GM21515 (cell line): ENCODE results near the gene STX16.
"Not testable (repeated sequence)": the region's sequence is repeated elsewhere in the genome, so short reads cannot be mapped to it uniquely, and the experiment has no call there.

Source experiments
- ATAC-seq: cut with Tn5 transposase; IDR thresholded peaks from one replicate; pipeline ENCODE4 v1.9.1; 2021; ENCODE audit not compliant: unreplicated experiment

The STX16 gene

DNA sequence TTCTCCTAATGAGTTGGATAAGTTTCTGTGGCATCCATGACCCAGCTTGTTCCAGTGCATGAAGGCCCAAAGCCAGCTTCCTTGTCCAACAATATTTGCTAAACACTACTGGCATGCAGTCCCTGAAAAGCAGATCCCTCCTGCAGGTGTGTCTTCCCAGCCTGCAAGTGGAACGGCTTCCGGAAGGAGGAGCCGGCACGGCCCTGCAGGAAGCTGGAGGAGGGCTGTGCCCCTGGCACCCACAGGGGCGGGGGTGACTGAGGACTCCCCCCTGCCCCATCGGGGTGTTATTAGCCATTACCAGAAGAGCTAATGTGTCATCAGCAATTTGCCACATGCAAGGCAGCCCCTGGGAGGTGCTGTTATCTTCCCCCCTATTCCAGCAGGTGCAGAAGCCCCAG is 68.9 kb downstream of the STX16 start:
- no peak for ATAC-seq

DNA sequence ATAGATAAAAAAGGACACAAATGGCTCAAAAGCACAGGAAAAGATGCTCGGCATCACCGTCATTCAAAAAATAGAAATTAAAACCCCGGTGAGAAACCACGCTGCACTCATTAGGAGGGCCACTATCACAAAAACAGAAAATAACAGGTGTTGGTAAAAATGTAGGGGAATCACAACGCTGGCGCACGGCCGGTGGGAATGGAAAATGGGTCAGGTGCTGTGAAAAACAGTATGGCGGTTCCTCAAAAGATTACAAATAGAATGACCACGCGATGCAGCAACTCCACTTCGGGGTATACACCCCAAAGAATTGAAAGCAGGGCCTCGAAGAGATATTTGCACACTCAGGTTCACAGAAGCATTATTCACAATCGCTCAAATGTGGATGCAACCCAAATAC is 69.8 kb downstream of the STX16 start:
- no peak for ATAC-seq

DNA sequence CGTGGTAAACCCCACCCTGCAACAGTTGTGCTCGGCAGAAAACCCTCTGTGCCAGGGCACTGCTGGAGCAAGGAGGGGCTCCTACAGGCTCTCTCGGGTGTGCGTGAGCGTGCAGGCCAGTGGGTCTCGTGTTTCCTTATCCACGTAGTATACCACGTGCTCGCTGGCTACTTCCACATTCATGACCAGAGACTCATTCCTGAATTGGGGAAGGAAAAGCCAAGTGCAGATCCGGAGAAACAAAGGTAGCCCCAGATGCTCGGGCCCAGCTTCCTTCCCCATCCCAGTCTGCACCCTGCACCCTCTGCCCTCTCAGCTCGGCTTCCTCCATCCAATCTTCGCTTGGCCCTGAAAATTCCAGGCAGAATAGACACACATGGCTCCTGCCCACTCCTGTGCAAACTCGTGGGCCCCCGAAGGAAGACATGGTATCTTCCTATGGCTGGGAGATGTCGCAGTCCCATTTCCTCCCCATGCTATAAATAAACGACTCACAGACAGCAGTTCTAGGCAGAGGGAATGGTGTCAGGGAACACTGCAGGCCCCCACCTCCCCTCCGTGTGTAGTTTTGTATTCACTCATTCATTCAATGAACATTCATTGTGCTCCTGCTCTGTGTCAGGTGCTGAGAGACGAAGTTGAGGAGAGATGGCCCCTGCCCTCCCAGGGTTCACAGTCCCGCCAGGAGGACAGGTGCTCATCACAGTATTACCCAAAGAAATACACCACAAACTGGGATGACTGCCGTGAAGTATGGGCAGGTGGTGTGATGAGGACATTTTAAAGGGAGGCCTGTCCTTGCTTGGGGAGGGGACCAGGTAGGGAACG is 71.1 kb downstream of the STX16 start:
- ATAC-seq = no peak

DNA sequence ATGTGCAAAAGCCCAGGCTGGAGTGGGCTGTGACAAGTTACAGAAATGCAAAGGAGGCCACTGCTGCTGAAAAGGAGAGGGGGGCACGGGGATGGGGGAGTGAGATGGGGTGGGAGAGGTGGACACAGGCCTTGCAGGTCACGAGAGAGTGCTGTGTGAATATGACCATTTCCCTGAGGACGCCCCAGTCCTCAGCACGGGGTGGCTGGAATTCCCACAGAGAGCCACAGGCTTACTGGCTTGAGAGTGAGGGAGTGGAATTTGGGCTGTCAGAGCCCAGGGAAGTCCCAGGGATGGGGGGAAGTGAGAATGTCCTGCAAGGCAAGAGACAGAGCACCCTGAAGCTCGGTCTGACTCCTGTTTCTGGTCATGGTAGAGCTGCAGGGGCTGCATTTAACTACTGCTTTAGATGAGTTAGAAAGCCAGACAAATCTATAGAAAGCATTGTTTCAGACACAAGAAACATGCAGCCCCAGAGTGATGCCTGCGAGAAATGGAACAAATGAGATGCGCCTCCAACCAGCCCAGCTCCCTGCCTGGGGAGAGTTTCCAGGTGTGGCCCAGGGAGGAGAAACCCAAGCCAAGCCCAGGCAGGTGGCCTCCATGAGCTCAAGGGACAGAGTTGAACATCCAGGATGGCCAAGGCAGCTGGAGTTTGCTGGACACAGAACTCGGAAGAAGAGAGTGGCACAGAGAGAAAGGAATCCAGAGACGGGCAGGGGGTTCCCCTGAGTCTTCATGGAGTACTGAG is 72.0 kb downstream of the STX16 start:
- ATAC-seq = no peak

DNA sequence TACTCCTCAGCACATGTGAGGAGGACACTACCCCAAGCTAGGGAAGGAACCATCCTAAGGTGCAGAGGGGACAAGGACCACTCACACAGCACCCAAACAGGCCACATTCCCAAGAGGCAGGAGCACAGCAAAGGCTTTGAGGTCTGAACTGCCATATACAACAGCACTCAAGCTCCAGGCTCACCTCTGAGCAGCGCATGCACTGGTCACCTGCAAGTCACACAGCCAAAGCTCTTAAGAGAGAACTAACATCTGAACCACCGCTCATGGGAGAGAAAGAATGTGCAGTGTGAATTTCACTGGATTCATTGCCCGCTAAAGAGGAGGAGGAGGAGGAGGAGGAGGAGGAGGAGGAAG is 72.5 kb downstream of the STX16 start:
- ATAC-seq = no peak

DNA sequence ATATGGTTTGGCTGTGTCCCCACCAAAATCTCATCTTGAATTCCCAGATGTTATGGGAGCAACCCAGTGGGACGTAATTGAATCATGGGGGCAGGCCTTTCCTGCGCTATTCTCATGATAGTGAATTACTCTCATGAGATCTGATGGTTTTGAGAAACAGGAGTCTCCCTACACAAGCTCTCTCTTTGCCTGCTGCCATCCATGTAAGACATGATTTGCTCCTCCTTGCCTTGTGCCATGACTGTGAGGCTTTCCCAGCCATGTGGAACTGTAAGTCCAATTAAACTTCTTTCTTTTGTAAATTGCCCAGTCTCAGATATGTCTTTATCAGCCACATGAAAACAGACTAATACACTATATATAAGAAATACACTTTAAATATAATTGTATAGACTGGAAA is 75.1 kb downstream of the STX16 start:
- ATAC-seq = not testable (repeated sequence)
